Cardiac fibroblast (primary cell): ENCODE results near the gene NT5M.

Experiments used
- DNase-seq, 2 donors: peaks; one replicate each; pipeline versions ENCODE4 v3.0.0 to v3.0.0-alpha.2; 2010; ENCODE audit warnings: low read depth in 2 of 2
- H3K4me3 ChIP-seq, 2 donors: replicated peaks in 1 of 2; 1 replicate in 1 of 2; 2 replicates in 1 of 2; pipeline ENCODE4 v1.5.1; 2011; ENCODE audit warnings: low read depth in 2 of 2, low read length in 2 of 2, mild to moderate bottlenecking in 2 of 2, moderate library complexity in 1 of 2
- CTCF ChIP-seq: IDR thresholded peaks from one replicate; pipeline ENCODE4 v1.5.1; 2011; ENCODE audit warnings: low read depth, mild to moderate bottlenecking, low read length, inconsistent platforms

The NT5M gene

GRCh38 chr17:17347234-17347955 is 44.2 kb downstream of the NT5M start:
- TF ChIP-seq CTCF, result no peak
- no peak overlapping the region for H3K4me3 ChIP-seq
- no peak for DNase-seq

GRCh38 chr17:17347956-17348871 is 45.0 kb downstream of the NT5M start:
- DNase-seq, result no peak
- no peak for TF ChIP-seq CTCF

GRCh38 chr17:17348872-17349723 is 45.9 kb downstream of the NT5M start:
- H3K4me3 ChIP-seq, result no peak overlapping the region
- TF ChIP-seq CTCF, result no peak
- DNase-seq, result peak in 1 of 2 donors; percentile 53

More at GRCh38 chr17:17347956-17348871, 45.0 kb downstream of the NT5M start:
- H3K4me3 ChIP-seq, result no peak overlapping the region

- DNase-seq, result no peak
- no peak overlapping the region for H3K4me3 ChIP-seq
- TF ChIP-seq CTCF, result no peak
Observed at GRCh38 chr17:17349724-17350106, 46.5 kb downstream of the NT5M start.

GRCh38 chr17:17350491-17351355 is 47.5 kb downstream of the NT5M start:
- TF ChIP-seq CTCF, result no peak
- DNase-seq, result peak in 1 of 2 donors; percentile 48
- H3K4me3 ChIP-seq, result no peak overlapping the region

- no peak for TF ChIP-seq CTCF
- H3K4me3 ChIP-seq, result no peak overlapping the region
- no peak for DNase-seq
Observed at GRCh38 chr17:17351356-17351891, 48.3 kb downstream of the NT5M start.
